Renal pelvis (tissue), 4 donors: ENCODE measurements around the gene MT1B. TPM values are rescaled to one million over a fixed set of nuclear protein-coding genes. Genes with fewer than 3 reads are reported as not detected.
A peak's percentile ranks its signal among the peaks of the same experiment; 100 is the strongest.
"Not testable (repeated sequence)": the region's sequence is repeated elsewhere in the genome, so short reads cannot be mapped to it uniquely, and the experiment has no call there.

Source experiments
- DNase-seq: peaks from one replicate; pipeline ENCODE4 v3.0.0-alpha.2; 2013
- polyA plus RNA-seq, 3 donors: library from polyadenylated mRNA; unstranded; fragments of 120-200 nt; gene quantifications; one replicate each; pipeline ENCODE4 v1.2.1, GENCODE V29; 2013; ENCODE audit not compliant: insufficient read length in 3 of 3

Gene MT1B
- polyA plus RNA-seq, 3 donors: not detected

DNA sequence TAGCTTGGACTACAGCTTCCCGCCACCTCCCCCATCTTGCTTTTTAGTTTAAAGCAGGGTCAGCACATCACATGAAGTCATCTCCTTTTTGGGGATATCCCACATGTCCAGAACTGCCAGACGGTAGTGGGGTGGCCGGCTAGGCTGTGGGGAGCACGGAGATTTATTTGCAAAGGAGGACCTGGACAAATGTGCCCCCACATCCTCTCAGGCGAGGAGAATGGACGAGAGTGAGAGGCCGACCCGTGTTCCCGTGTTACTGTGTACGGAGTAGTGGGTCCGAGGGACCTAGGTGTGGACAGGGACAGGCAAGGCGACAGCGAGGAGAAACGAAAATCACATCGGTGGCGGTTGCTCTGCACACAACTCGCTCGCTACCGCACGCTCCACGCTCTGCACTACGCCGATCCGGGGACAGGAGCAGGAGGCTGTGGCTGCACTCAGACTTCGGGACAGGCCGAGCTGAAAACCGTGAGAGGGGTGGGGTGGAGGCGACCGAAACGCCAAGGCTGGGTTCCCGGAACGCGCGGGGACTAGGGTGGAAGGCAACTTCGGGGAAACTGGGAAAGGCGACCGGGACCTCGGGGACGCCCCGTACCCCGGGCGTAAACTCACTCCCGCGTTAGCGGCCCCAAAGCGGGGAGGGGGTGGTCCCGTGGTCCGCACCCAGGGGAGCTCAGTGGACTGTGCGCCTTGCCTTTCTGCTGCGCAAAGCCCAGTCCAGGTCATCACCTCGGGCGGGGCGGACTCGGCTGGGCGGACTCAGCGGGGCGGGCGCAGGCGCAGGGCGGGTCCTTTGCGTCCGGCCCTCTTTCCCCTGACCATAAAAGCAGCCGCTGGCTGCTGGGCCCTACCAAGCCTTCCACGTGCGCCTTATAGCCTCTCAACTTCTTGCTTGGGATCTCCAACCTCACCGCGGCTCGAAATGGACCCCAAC lies 13.6 kb upstream of the MT1B start, which contains the start of gene MT1A:
TSS of gene MT1A (plus strand) at position 853 of the 937 bp plus-strand sequence. CDS start at position 926, 73 bp downstream.
- no peak for DNase-seq

DNA sequence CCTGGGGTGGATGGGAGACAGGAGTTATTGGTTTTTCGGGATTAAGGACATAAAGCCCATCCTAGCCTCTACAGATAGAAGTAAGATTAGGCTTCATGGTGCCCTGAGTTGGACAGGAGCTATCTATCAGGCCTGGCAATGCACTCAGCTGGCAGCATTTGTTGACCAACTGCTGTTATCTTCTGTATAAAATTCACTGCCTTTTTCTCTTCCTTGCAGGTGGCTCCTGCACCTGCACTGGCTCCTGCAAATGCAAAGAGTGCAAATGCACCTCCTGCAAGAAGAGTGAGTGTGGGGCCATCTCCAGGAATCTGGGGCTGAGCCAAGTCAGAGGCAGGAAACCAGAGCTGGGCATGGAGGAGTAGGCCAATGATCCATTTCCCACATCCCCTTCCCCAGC lies 12.6 kb upstream of the MT1B start:
- no peak for DNase-seq

DNA sequence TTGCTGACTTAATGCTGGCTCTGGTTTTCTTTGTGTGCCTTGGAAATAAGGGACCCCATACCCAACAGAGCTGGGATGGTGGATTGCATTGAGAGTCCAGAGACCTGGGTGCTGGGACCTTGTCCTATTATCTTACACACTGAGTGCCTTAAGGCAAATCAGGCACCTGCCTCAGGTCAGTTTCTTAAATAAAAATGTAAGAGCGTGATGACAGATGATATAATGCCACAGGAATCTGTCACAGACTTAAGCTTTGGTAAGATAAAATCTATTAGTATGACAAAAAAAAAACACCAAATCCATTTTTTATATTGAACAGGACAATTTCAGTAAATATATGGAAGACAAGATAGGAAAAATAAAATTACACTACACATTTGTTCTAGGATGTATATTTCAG lies 11.6 kb upstream of the MT1B start:
- DNase-seq: no peak

DNA sequence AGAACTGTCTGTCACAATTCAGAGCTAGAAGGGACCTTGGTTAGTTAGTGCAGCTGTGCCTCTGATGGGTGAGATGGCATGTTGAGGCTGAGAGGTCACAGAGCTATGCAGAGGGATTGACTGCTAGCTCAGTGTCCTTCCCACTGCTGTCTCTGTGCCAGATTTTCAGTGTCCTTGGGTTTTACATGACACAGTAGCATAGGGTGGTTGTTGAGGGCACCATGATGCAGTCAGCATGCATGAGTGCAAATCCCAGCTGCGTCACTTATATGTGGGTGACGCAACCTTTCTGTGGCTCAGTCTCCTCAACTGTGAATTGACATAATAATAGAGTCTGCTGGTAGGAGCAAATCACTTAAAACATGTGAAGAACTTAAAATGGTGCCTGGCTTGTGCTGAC lies 10.5 kb upstream of the MT1B start:
- DNase-seq: no peak

DNA sequence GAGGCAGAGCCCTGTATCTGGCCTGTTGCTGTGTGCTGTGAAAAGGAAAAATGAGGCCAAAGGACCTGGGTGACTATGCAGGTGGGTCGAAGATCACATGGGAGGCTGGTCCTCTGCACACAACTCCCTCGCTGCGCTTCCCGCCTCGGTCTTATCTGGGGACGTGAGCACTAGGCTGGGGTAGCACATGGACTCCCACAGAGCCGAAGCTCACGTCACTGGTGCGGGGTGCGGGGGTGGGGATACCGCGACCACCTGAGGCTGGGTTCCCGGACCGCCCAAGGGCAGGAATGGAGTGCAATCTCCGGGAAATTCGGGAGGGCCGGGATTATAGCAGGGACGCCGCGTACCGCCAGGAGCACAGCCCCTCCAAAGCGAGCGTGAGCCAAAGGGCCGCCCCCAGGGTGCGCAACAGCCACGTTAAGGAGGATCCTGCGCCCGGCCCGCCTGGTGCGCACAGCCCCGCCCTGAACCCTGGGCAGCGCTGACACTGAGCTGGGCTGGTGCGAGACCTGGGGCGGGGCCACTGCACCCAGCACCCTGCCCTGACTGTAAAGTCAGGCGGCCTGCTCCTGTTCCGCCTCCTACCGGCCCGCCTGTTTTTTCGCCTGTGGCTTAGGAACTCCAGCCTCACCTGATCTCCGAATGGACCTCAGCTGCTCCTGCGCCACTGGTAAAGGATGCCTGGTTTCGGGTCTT lies 8.5 kb upstream of the MT1B start:
- DNase-seq: no peak

DNA sequence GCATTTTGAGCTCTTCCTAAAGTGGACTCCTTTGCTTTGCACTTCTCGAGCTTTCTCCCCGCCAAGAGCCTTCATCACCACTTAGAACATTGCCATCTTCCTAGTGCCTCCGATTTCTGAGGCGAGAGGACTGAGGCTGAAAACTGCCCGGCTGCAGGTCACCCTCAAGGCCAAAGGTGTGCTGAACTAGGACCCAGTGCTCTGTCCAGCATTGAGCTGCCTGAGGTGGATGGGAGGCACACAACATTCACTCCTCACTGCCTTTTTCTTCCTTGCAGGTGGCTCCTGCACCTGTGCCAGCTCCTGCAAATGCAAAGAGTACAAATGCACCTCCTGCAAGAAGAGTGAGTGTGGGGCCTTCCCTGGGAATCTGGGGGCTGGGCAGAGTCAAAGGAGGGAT lies 7.9 kb upstream of the MT1B start:
- no peak for DNase-seq

DNA sequence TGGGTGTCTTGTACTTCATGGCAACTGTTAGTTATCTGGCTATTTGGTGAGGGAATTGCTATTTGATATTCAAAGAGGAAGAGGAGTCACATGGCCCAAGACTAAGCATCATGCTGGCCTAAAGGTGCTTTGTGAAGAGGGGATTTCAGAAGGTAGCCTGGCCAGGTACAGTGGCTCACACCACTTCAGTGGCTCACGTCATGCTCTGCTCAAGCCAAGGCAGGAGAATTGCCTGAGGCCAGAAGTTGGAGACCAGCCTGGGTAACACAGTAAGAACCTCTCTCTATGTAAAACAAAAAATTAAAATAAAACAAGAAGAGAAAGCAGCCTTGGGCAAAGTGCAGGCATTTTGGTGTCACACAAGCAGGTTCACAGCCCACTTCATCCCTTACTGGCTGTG lies 6.4 kb upstream of the MT1B start:
- DNase-seq: no peak

DNA sequence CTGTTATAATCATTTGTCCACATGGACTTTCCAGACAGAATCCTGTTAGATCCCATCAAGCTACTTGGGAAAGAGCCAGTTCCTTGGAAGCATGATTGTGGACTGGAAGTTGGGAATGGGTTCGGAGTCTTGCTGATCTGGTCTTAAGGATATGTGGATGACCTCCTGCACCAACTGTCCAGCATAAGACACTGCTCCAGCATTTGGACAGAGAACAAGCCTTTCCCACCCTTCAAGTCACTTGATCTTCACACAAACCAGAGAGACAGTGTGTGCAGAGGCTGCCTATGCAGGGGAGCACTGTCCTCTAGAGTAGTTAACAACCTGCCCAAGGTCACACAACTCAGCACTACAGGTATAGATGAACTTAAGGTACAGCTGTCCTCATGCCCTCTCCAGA lies 5.8 kb upstream of the MT1B start:
- no peak for DNase-seq

DNA sequence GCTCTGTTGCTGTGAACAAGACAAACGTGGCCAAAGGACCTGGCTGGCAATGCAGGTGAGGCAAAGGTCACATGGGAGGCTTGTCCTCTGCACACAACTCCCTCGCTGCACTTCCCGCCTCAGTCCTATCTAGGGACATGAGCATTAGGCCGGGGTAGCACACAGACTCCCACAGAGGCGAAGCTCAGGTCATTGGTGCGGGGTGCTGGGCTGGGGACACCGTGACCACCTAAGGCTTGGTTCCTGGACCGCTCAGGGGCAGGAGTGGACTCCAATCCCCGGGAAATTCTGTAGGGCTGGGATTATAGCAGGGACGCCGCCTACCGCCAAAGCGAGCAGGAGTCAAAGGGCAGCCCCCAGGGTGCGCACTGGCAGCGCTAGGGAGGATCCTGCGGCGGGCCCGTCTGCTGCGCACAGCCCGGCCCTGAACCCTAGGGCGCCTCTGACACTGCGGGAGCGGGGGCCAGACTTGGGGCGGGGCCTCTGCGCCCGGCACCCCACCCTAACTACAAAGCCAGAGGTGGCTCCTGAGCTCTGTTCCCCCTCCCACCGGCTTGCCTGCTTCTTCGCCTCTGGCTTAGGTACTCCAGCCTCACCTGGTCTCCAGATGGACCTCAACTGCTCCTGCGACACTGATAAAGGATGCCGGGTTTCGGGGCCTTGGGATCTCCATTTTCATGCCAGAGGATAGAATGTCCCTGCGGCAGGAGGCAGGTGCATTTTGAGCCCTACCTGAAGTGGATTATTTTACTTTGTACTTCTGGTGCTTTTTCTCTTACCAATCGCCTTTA lies 3.9 kb upstream of the MT1B start:
- DNase-seq: no peak

DNA sequence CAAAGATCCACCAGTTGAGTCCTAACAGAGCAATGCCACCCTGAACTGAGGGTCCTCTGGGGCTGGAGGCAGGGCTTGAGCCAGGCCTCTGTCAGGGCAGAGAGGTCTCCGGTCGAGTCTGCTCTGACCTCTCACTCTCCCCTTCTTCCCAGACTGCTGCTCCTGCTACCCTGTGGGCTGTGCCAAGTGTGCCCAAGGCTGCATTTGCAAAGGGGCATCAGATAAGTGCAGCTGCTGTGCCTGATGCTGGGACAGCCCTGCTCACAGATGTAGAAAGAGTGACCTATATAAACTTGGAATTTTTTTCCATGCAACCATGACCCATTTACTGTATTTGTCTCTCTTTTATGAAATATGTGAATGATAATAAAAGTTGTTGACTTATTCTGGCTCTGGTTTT lies 2.4 kb upstream of the MT1B start:
- DNase-seq: no peak

DNA sequence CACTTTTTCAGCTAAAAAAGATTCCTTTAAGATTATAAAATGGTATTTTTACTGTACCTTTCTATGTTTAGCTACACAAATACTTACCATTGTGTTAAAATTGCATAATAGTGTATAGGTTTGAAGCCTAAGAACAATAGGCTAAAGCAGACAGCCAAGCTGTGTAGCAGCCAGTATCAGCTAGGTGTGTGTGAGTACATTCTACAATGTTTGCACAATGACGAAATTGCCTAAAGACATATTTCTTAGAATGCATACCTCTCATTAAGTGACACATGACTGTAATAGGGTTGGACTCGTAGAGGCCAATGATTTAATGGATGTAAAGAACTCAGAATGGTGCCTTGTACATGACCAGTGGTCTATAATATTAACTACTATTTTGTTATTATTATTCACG lies 1.9 kb upstream of the MT1B start:
- DNase-seq: no peak

DNA sequence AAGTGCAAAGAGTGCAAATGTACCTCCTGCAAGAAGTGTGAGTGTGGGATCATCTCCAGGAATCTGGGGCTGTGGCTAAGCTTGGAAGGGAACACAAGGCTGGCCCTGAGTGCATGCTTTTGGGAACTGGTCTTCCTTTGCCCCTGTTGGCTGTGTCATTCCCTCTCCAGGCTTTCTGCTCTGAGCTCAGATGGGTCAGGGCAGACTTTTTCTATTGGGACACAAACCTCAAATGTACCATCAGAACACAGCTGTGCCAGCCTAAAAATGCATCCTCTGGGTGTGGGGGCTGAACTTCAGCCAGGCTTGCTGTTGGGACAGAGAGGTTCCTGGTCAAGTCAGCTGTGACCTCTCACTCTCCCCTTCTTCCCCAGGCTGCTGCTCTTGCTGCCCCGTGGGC lies 914 bp downstream of the MT1B start:
- DNase-seq: no peak

DNA sequence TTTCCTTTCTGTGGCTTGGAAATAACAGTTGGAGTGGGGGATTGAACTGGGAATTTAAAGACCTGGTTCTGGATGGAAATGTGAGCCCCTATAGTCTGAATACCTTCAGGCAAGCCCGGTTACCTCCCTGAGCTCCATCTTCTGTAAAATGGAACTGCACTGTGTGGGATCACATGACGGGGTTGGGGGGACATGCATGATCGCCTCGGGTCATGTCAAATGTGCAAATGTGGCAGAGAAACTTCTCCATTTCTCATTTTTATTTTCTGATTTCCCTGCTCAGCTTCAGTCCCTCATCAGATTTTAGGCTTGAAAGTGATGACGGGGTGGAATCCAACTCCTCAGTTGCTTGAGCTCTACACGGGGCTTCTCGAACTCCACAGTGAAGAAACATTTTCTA lies 1.5 kb downstream of the MT1B start:
- DNase-seq: no peak

DNA sequence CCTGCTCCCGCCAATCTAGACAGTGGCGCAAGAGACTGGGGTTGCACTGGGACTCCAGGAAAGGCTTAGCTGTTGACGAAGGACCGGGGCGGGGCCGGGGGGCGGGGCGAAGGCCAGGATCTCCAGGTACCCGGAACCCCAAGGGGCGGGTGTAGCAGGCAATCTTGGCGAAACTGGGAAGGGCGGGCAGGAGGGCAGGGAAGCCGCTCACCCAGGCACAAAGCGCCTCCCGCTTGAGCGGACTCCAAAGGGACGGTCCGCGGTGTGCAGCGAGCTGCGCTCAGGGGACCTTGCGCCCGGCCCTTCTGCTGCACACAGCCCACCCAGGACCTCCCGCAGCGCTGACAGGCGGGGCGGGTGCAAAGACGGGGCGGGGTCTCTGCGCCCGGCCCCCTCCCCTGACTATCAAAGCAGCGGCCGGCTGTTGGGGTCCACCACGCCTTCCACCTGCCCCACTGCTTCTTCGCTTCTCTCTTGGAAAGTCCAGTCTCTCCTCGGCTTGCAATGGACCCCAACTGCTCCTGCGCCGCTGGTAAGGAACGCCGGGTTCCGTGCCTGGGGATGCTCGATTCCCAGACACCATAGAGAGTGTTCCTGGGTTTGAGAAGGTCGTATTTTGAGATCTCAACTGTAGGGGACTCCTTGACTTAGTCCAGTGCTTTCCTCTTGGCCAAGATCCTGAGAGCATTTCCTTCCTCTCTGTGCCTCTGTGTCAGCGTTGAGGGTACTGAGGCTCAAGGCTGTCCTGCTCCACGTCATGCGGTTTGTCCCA lies 6.1 kb downstream of the MT1B start, which contains the start of gene MT1F:
TSS of gene MT1F (plus strand) at position 405 of the 772 bp plus-strand sequence. CDS start at position 505, 100 bp downstream.
- peak; percentile 71 for DNase-seq

DNA sequence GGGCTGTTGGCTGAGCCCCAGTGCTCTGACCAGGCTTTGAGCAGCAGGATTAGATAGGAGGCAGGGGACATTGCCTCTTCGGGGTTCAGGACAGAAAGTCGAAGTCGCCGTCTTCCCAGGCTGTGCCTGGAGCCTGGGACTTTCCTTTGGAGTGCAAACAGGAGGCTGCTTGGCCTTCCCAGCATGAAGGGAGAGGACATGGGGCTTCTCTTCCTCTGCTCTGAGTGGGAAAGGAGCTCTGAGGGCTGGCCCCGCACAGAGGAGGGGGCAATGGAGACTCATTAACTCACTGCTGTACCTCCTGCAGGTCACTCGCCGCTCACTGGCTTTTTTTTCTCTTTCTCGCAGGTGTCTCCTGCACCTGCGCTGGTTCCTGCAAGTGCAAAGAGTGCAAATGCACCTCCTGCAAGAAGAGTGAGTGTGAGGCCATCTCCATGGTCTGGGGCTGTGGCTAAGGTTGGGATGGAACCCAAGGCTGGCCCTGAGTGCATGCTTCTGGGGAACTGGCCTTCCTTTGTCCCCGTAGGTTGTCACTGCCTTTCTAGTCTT lies 6.7 kb downstream of the MT1B start:
- DNase-seq: no peak

DNA sequence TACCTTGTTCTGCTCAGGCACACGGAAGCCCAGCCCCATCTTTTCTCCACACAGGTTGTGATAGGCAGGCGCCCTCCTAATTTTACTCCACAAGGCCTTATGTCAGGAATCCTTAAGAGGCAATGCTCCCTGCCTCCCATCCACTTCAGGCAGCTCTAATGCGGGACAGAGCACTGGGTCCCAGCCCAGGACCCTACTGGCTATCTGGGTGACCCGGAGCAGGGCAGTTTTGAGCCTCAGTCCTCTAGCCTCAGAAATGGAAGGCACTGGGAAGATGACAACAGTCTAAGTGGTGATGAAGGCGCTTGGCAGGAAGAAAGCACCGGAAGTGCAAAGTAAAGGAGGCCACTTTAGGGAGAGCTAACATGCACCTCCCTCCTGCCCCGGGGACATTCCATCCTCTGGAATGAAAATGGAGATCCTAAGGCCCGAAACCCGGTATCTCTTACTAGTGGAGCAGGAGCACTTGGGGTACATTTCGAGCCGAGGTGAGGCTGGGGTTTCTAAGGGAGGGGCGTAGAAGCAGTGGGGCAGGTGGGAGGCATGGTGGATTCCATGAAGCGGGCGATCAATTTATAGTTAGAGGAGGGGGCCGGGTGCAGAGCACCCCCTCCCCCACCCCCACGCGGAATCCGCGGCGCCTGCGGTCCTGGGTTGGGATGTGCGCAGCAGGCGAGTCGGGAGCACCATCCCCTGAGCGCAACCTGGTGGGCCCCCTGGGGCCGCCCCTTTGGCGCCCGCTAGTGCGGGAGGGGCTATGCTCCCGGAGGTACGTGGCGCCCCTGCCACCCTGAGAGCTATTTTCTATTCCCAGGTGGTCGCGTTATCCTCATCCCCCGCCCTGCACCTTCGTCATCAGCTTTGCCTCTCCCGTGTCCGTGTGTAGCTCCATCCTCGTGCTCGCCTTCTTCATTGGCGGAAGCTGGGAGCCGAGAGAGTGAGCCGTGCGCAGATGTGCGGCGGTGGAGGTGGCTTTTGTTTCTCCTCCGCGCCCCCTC lies 11.0 kb downstream of the MT1B start:
- DNase-seq: no peak

DNA sequence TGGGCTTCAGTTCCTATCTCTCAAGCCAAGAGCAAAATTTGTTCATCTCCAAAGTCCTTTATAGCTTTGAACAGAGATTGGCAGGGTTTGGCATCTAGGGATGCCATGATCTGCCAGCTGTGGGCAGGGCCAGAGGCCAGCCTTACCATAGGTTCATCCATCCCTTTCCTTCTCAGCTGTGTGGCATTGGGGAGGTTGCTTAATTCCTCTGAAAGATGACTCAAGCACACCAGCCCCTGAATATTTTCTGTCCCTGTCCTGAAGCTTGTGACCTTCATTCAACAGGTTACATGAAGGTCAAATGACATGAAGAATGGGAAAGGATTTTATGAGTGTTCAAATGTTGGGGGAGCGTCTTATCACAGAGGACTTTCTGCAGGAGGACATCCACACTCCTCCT lies 12.8 kb downstream of the MT1B start:
- DNase-seq: no peak

DNA sequence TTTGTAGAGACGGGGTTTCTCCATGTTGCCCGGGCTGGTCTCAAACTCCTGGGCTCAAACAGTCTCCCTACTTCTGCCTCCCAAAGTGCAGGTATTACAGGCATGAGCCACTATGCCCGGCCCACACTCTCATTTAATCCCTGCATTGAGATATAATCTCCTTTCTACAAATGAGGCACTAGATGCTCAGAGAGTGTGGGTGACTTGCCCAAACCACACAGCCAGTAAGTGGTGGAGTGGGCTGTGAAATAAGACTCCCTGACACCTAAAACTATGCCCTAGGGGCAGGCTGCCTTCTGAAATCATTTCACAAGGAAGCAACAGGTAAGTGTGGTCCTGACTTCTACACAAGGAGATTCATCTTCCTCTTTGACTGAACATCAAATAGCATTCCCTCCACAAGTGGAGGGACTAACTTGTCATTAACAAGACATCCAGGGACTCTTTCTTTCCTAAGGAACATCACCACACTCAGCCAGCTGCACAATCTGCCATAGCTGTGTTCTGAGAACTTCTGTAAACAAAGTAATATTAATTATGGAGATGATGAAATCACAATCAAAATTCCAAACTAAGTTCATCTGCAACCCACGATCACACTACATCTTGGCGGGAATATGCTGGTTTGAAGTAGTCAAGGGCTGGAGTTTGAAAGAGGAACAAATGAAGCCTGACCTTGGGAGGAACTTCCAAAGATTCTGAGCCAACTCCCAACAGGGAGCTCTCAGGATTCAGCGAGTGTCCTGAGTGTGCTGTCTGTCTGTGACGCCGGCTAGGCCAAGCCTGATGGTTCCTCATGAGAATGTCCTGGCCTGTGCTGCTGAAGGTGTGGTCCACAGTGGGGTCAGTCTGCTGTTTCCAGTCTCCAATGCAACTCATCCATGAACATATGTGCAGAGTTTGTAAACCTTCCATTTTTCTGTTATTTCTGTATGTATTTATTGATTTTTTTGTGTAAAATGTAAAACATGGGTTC lies 13.9 kb downstream of the MT1B start:
- not testable (repeated sequence) for DNase-seq
